EL (cell line): ENCODE measurements around the gene MAPK6.
A peak's percentile ranks its signal among the peaks of the same experiment; 100 is the strongest.
"Not testable (repeated sequence)": the region's sequence is repeated elsewhere in the genome, so short reads cannot be mapped to it uniquely, and the experiment has no call there.

Experiments
- DNase-seq: peaks from one replicate; pipeline ENCODE4 v3.0.0-alpha.2; 2016

The MAPK6 gene

DNA sequence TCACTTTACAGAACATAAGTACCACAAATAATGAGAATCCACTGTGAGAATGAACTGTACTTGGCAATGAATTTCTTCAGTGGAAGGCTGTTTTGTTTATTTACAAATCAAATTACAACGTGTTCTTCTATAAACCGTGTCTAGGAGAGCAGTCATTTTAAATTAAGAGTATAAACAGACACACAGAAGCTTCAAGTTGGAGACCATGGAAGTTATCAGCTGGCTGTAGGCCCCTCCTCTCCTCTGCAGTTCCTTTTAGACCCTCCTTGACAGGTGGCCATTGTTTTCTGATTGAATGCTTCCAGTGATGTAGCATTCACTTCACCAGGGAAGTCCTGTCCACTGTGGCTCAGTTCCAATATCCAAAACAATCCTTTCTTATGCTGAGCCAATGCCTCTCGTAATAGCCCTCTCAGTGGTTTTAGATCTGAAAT lies 7.3 kb upstream of the MAPK6 start:
- no peak for DNase-seq

DNA sequence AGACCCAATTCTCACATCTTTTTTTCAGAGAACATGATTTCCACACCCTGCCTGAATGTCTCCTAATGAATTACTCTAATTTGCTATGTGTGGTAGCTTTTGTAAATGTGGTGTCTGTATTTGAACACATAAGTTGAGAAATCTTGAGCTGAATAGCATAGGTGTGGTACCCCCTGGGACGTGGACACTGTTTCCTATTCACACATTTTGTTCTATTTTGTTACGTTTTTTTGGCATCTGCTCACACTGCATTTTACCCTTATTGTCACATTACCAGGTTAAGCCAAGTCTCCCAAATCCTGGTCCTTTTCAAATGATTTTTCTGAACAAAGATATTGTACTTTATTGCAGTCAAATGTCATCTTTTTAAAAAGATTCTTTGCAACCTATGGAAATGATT lies 6.8 kb upstream of the MAPK6 start:
- no peak for DNase-seq

DNA sequence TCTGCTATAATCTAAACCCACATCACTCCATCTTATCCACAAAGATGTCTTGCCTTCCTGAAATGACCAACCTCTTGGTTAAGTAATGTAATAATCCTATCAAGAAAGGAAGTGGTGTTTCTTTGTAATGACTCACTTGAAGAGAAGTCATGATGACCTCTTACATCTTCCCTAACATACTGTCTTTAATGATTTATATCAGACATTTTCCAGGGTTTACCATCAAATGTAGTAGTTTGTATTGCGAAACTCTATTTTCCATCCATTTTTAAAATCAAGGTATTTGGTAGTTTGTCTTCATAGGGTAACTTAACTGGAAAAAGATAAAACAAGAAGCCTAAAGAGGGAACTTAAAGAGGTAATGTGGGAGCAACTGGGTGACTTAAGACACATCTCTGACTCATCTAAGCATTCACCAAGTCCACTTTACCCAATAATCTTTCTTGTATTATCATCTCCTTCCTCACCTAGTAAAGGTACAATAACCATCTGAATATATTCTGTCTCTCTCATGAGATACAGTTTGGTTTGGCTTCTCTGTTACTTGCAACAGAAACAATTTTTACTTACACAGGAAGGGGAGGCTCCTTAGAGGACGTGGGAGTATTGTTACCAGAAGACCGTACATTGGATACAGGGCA lies 5.7 kb upstream of the MAPK6 start:
- peak; percentile 66 for DNase-seq

DNA sequence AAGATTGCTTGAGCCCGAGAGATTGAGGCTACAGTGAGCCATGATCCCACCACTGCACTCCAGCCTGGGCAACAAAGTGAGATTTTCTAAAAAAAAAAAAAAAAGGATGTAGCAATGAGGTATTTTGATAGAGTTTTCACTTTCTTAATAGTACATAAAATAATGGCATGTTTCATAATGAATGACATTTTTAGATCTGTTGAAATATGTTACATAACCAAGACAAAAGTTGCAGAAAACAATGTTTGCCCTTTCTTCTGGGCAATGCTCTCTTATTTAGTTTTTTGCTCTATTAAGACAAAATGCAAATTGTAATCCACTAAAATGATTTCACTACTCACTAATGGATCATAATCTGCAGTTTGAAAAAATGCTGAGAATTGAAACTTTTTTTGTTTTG lies 4.4 kb upstream of the MAPK6 start:
- DNase-seq = no peak

DNA sequence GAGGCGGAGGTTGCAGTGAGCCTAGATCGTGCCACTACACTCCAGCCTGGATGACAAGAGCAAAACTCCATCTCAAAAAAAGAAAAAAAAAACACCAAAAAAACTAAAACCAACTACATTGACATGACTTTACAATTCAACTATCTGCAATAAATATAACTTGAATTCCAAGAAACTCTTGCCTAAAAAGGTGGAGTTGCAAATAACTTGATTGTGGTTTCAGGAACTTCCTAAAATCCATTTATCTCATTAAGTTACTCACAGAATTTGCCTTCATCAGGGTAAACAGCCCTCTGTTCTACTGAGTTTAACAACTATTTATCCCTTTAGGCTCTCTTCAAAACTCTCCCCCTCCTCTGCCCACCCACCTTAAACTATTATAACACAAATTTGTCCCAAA lies 2.7 kb upstream of the MAPK6 start:
- DNase-seq = no peak

DNA sequence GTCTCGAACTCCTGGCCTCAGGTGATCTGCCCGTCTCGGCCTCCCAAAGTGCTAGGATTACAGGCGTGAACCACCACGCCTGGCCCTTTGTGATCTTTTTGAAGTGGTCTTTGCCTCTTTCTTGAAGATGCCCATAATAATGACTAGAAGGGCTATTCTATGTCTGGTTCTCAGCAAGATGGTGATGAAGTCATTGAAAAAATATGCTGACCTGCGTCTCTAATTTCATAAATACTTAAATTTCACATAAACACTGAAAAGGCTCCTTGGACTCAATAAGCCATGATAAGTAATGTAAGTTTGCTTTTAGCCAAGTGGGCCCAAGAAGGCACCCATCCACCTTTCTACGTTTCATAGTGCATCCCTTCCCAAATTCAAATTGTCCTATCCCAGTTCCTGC lies 775 bp upstream of the MAPK6 start:
- peak; percentile 61 for DNase-seq

DNA sequence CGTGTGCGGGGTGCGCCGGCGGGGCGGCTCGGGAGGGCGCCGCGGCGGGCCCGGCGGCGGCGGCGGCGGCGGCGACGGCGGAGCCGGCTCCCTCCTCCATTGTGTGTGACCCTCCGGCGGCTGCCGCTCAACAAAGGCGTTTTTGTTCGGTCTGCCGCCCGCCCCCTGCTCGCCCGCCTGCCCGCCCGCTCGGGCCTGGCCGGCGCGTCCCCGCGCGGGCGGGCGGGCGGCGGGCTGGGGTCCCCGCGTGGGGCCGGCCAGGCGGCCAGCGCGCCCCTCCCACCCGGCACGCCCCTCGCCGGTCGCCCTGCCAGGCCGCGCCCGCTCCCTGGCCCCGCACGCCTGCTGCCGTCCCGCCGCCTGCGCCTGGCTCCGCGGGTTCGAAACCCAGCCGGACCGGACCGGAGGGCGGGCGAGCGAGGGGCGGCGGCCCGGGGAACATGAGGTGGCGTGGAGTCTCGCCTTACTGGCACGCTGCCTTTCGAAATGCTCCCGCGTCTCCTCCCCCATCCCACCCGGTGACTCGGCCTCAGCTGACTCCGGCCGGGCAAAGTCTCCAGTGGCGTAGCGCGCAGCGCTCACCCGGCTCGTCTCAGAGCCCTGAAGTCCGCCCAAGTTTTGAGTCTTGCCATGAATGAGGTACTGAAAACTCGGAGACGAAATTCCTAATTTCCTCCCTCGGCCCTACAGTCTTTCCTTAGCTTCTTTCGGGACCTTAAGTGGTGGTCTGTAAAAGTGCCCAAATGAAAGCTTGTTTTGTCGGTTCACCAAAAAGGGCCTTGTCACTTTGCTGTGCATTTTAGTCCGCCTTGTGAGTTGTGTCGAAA lies 588 bp downstream of the MAPK6 start:
- DNase-seq = peak; percentile 85

DNA sequence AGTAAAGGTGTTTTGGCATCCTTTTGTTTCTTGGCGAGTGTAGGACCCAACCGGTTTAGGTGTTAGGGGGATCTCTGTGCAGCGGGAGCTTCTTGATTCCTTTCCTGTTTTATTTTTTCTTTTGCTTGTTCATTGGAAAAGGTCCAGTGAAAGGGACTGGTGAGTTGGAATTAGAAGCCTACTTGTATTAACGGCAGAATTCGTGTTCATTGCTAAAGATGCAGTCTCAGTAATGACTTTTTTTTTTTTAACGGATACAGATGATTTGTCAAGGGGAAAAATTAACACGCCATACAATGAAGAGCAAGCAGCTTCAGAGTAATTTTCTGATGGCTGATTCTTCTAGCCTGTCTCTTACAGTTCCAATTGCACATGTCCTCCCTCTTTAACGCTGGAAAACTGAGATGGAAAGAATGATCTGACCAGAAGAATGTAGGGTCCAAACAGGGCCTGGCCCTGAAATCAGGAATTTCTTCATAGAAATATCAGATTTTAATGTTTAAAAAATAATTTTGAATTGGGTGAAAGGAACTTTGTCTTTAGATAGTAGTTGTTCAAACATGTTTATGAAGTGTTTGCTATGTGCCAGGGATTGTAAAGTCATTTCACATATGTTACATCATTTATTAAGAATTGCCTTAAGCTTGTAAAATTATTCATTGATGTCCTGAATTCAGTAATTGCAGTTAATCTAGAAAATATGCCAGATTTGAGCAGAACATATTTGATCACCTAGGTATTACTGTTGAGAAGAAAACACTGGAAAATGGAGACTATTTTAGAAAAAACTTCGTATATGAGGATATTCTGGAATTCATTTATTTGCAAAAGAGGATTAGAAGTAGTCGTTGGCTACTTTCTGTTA lies 1.4 kb downstream of the MAPK6 start:
- no peak for DNase-seq

DNA sequence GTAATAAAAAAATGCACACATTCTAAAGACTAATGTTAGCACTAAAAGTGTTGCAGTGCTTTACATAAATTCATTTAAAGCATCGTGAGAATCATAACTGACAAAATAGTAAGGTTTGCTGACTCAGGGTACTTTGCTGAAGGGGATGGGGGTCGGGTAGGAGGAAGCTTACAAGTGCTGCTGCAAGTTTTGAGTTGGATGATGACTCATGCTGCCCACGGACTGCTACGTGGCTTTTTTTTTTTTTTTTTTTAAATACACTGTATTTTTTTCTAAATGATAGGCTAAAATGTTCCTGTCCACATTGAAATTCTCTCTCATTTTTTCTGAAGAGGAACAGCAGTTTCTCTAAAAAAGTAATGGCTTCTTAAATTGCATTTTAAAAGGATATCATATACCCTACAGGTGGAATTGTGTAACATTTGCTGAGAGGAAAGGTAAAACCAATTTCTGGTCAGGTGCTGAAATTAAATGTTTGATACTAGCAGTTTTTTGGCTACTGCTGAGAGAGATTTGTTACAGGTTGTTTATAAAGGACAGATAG lies 2.2 kb downstream of the MAPK6 start:
- DNase-seq = peak; percentile 92

DNA sequence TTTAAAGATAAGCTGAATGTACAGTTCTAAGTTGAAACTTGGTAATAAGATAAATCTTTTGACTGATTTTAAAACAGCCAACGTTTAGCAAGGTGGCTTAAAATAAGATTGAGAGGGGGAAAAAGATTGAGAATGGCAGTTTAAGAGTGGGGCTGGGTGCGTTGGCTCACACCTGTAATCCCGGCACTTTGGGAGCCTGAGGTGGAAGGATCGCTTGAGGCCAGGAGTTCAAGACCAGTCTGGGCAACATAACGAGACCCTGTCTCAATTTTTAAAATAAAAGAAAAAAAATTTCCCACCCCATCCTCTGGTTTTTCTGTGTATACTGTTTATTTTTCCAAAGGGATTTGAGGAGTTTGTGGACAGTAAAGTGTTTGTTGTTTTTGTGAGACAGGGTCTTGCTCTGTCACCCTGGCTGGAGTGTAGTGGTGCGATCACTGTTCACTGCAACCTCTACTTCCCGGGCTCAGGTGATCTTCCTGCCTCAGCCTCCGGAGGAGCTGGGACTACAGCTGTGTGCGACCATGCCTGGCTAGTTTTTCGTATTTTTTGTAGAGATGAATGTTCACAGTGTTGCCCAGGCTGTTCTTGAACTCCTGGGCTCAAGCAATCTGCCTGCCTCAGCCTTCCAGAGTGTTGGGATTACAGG lies 3.0 kb downstream of the MAPK6 start:
- DNase-seq = no peak

DNA sequence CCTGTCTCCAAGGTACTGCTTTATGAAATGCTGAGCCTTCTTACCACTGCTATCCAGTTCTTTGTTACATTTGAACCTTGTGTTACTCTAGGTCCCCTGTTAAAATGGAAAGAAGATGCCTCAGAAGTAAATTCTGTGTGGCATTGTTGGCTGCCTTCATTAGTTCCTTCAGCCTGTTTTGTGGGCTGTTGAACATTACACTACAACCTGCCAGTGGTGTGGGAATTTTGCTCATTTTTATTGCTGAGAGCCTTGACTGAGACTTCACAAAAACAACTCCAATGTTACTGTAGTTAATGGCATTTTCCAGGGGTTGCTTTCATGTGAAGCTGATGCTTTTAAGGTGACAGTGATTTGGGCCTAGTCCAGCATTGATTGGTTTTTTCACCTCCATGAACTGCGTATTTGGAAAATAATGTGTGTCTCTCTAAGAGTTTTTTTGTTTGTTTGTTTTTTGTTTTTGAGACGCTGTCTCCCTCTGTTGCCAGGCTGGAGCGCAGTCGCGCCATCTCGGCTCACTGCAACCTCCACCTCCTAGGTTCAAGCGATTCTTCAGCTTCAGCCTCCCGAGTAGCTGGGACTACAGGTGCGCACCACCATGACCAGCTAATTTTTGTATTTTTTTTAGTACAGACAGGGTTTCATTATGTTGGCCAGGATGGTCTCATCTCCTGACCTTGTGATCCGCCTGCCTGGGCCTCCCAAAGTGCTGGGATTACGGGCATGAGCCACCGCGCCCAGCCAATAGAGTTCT lies 4.3 kb downstream of the MAPK6 start:
- DNase-seq = no peak

DNA sequence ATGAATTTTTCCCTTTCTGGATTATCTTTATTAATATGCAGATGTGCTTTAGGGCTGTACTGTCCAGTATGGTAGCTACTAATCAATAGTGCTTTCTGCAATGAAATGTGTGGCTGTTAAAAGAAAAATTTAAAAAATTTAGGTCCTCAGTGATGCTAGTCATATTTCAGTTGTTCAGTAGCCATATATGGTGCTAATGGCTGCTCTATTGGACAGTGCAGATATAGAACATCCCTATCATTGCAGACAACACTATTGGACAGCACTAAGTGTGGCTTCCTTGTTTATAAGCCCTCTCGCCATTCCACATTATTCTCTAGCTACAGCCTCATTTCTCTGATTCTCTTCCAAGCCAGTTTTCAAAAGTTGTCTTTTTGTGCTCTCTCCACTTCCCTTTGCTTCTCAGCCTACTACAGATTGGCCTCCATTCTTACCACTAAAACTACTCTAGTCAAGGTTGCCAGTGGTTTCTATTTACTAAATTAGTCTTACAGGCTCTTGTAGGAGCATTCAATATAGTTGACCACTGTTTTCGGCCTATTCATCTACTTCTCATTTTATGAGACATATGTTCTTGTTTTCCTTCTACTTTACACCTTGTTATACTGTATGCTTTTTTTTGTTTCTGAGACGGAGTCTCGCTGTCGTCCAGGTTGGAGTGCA lies 9.5 kb downstream of the MAPK6 start:
- DNase-seq = no peak

DNA sequence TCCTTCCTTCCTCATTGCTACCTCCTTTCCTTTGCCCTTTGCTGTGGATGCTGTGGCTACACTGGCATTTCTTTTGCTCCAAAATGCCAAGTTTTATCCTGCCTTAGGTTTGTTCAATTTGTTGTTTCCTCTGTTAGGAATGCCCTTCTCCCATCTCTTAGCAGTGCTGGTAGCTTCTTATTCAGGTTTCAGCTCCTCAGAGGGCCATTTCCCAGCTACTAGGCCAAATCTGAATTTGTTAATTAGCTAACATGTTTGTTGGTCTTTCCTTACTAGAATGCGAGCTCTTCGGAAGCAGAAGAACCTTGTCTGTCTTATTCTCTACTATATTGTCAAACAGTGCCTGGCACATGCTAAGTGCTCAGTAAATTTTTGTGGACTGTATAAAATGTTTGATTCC lies 11.0 kb downstream of the MAPK6 start:
- no peak for DNase-seq

DNA sequence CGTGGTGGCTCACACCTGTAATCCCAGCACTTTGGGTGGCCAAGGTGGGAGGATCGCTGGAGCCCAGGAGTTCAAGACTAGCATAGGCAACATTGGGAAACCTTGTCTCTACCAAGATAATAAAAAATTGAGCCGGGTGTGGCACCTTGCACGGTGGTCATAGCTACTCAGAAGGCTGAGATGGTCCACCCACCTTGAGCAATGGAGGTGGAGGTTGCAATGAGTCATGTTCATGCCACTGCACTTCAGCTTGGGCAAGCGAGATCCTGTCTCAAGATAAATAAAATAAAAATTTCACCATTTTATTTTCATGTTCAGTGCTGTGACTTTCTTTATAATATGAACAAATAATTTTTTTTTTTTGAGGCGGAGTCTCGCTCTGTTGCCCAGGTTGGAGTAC lies 12.5 kb downstream of the MAPK6 start:
- no peak for DNase-seq

DNA sequence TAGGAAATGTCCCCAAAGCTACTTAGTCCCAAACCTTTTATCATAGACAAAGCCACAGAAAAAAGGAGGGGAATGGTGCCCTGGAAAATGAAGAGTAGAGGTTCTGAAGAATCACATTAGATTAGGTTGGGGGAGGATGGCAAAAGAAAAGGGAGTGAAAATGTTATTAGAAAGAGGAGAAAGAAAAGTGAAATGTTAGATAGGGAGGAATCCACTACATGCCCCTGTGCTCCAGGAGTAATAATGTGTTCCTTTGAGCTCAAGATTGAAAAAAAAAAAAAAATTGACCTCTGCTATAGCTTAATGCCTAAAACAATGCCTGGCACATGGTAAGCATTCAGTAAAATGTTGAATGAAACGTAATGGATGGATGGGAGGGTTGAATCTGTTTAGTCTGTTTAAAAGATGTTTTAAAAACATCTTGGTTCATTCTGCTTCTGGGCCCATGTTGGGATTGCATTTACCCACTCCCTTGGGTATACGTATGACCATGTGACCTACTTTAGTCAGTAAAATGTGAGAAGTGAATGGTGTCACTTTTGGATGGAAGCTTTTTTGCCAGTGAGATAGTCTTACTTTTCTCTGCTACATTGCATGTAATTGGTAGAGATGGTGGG lies 19.0 kb downstream of the MAPK6 start:
- DNase-seq = no peak

DNA sequence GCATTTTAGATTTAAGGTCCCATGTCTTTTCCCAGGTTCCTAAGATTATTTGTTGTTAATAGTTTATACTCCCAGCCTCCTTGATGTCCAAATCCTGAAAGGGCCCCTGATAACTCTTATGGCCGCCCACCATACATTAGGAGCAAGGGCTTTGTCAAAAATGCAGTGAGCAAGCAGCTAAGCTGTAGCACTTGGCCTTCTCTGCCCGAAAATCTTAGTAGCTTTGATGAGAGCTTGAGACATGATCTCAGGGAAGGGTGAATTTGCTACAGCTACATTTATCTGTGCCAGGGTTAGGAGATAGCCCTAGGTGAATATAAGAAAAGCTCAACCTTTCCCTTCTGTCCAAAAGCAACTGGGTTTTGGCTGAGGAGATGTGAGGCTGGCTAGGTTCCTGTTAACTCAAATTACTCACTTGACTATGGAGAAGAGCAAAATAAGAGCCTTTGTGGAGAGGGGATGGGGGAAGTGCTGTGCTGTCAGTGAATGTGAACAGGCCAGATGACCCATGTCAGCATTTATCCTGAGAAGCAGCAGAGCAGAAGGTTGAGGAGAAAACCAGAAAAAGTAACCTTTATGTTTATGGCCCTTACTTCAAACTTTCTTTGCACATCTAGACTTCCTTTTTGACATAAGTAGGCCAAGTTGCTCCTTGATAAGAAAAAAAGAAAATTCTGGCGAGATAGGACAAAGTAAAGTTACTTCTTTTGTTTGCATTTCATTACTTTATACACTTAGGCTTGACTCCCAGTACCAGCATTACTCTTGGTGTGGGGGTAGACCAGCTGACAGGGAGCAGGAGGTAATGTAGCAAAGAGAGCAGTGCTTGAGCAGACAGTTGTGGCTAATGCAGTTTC lies 21.1 kb downstream of the MAPK6 start:
- DNase-seq = no peak

DNA sequence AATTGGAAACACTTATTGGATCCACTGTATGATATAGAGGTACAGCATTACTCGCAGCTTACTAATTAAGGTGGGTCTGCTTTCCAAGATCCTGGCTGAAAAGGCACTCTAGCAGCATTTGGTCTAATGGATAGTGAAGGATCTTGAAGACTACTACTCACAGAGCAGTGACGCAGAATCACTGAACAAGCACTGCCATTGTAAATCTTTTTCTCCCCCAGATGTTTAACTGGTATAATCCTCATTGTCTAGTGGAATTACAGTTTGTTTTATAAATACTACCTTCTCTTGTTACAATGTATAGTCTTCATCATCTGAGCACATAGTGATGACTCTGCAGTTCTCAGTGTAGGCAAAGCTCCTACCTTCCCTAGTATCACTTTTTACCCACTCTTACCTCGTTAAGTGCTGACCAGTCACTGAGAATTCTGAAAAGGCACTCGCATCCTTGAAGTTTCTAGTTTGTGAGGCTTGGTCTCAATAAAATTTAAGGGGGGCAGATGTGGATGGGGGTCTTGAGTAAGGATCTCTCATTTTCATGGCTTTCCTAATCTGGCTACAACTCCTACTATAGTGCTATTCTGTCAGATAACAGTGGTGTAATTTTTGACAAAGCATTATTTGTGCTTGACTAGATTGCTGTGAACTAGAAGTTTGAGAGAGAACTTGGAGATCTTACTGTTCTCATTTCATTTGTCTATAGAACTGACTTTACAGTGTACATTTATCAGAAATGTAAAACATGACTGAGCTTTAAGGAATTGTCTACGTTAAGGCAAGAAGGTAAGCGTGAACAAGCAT lies 23.2 kb downstream of the MAPK6 start:
- DNase-seq = no peak

DNA sequence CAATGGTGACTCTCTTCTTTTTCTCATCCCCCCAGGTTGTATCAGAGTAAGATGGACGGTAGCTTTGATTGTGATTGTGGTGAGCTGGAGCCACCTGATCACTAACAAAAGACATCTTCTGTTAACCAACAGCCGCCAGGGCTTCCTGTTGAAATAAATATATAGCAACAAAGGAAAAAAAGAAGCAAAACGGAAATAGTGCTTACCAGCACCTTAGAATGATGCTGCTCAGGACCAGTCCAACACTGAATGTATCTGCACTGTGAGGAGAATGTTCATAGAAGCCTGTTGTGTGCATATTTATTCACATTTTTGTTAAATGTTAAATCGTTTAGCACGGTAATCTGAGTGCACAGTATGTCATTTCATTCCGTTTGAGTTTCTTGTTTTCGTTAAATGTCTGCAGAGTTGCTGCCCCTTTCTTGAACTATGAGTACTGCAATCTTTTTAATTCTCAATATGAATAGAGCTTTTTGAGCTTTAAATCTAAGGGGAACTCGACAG lies 26.8 kb downstream of the MAPK6 start:
- DNase-seq = not testable (repeated sequence)

DNA sequence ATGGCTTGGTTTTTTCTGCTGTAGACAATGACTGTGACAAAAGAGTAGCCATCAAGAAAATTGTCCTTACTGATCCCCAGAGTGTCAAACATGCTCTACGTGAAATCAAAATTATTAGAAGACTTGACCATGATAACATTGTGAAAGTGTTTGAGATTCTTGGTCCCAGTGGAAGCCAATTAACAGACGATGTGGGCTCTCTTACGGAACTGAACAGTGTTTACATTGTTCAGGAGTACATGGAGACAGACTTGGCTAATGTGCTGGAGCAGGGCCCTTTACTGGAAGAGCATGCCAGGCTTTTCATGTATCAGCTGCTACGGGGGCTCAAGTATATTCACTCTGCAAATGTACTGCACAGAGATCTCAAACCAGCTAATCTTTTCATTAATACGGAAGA lies 27.5 kb downstream of the MAPK6 start:
- not testable (repeated sequence) for DNase-seq
